KOPT-K1 (cell line): ENCODE data around the gene LMO7.

ENCODE experiments used
- H3K27ac ChIP-seq: fragments of 200-600 bp; sonication (generic); 2 replicates; pipeline ENCODE4 v1.5.1; 2016; ENCODE audit warnings: antibody characterized with exemption, mild to moderate bottlenecking, low read depth, low read length; ENCODE audit not compliant: poor library complexity, severe bottlenecking
- H3K36me3 ChIP-seq: fragments of 200-600 bp; sonication (generic); 2 replicates; pipeline ENCODE4 v1.5.1; 2017; ENCODE audit warnings: antibody characterized with exemption, mild to moderate bottlenecking, low read length, moderate library complexity; ENCODE audit not compliant: insufficient read depth
- H3K9me3 ChIP-seq: fragments of 200-600 bp; sonication (generic); 2 replicates; pipeline ENCODE4 v1.5.1; 2017; ENCODE audit warnings: antibody characterized with exemption, low read length, mild to moderate bottlenecking; ENCODE audit not compliant: insufficient read depth, poor library complexity, severe bottlenecking

The LMO7 gene

DNA sequence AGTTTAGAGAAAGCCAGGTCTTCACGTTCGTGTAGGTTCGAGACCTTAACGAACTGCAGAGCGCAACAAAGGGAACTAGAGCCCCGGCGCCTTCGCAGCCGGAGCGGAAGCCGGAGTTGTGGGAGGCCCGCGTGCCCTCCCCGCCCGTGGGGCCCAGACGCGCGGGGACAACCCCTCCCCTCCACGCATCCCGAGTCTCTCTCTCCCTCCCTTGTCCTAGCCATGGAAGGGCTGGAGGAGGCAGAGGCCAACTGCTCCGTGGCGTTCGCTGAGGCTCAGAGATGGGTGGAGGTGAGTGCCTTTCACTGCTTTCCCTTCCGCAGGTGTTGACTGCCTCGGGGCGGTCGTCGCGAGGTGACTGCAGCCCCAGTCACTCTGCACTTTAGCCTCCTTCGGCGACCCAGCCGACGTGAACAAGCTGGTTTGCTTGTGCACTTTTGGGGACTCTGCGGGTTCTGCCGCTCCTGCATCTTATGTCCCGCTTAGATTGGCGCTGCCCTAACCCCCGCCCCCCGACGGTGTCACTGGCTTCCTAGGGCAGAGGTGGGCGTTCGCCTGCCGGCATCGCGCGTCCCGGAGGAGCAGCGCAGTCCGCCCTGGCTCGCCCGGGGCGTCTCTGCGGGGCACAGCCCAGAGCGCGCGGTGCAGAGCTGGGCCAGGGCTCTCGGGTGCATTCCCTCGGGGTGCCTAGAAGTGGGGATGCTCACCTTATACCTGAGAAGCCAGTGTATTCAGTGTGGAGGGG, 478 bp downstream of the LMO7 start:
- no peaks in the 10 kb centered on the region for H3K36me3 ChIP-seq
- H3K27ac ChIP-seq, result peak overlapping the region; percentile 57
- H3K9me3 ChIP-seq, result no peaks in the 10 kb centered on the region

DNA sequence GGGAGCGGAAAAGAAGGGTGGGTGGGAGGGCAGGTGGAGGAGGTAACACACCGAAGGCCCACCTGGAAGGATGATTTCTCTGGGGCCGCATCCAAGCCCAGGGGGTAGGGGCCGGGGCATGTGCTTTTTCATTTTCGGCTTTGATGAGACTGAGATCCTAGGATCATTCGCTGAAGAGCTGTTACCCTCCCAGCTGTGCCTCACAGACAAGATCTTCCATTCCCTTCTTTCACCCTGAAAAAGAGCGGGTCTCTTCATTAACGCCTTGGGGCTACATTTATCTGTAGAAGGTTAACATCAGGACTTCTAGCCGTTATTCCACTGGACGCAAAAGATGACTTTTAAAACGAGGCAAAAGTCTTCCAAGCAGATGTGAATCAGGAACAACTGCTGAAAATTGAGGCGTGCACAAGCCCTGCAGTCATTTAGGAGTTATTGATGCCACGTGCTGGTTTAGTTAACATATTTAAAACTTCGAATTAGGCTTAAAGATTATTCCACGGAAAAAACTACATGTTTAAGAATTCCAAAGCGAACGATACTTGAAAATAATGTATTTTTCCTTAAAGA, 1.1 kb downstream of the LMO7 start:
- no peak overlapping the region for H3K27ac ChIP-seq

DNA sequence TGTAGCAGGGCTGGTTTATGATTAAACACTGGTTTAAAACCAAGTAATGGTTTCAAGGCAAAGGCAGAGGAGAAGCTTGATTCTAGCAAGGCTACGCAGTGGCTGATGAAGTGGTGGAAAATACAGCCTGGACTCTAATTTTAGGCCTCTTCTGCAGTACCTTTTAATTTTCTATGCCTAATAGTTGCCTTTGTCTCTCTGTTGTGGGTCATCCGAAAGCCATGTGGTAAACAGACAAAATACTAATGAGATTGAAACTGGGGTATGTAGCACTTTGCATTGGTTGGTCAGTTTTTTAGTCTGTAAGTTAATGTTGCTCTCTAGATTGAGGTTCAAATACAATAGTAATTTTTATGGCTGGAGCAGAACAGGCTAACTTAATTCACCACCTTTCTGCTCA, 3.3 kb downstream of the LMO7 start:
- Histone ChIP-seq H3K36me3 (no peaks in the 10 kb centered on the region), H3K9me3 (no peaks in the 10 kb centered on the region), H3K27ac (no peak overlapping the region)

More for the DNA sequence above, 1.1 kb downstream of the LMO7 start:
- H3K36me3 ChIP-seq, result no peaks in the 10 kb centered on the region
- H3K9me3 ChIP-seq, result no peaks in the 10 kb centered on the region

DNA sequence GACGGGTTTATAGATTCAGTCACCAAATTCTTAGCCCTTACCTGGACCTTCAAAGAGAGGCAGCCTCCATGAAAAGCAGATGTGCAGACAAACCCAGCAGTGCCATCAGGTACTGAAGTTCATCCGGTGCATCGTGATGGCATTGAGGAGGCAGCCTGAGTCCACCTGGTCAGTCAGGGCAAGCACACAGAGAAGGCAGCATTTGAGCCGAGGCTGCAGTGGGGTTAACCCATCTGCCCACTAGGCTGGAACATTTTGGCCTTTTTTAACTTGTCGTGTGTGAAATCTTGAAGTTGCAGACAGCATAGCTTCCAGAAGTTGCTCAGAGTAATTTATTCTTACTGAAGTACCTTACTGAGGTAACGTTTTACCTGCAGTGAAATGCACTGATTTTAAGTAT, 4.9 kb downstream of the LMO7 start:
- Histone ChIP-seq H3K9me3 (no peaks in the 10 kb centered on the region), H3K36me3 (no peaks in the 10 kb centered on the region), H3K27ac (no peak overlapping the region)

DNA sequence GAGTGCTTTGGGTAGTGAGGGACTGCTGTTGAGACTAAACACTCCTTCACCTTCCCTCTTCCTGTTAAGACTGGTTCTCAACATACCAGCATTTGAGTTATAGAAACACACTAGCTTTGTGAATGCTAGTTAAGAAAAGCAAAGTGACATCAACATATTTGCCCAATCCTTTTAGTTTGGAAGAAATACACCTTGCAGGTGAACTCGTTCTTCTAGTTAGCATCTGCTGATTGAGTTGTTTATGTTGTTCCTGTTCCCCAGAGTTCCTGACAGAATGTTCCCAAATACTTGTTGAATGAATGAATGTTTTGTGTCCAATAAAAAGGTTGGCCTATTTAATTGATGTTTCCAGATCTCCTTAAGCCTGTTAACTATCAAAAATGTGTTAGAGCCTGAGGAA, 7.1 kb downstream of the LMO7 start:
- H3K27ac ChIP-seq, result no peak overlapping the region
- H3K9me3 ChIP-seq, result no peaks in the 10 kb centered on the region
- H3K36me3 ChIP-seq, result no peaks in the 10 kb centered on the region

DNA sequence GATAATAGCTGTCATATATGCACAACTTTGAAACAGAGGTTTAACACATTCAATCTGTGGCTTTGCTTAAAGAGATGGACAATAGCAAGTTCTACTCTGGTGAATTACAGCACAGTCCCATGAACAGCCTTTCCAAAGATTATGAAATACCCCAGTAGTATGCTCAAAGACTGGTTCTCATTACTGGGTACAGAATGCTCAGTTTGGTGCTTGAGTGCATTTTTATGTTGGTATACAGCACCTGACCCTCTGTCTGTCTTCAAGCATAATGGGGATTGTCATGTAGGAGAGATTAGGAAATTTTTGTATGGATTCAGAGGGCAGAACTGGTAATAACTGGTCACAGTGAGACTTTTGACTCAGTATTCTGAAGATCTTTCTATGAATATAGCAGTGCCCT, 7.6 kb downstream of the LMO7 start:
- Histone ChIP-seq H3K9me3 (no peaks in the 10 kb centered on the region), H3K36me3 (no peaks in the 10 kb centered on the region), H3K27ac (no peak overlapping the region)

DNA sequence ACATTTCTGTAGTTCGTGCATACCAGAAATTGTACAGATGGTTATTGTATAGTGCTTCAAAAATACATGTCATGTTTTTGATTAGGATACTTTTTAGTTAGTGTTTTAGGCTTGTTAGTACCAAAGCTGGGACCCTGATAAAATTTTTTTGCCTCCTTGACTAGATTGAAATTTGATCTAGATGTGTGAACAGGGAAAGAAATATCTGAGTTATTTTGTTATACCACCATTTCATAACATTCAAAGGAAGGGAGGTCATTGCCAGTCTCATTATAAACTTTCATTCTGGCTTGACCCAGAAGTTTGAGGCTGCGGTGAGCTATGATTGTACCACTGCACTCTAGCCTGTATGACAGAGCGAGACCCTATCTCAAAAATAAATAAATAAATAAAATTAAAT, 9.0 kb downstream of the LMO7 start:
- no peak overlapping the region for H3K27ac ChIP-seq
- H3K36me3 ChIP-seq, result no peaks in the 10 kb centered on the region
- H3K9me3 ChIP-seq, result no peaks in the 10 kb centered on the region

DNA sequence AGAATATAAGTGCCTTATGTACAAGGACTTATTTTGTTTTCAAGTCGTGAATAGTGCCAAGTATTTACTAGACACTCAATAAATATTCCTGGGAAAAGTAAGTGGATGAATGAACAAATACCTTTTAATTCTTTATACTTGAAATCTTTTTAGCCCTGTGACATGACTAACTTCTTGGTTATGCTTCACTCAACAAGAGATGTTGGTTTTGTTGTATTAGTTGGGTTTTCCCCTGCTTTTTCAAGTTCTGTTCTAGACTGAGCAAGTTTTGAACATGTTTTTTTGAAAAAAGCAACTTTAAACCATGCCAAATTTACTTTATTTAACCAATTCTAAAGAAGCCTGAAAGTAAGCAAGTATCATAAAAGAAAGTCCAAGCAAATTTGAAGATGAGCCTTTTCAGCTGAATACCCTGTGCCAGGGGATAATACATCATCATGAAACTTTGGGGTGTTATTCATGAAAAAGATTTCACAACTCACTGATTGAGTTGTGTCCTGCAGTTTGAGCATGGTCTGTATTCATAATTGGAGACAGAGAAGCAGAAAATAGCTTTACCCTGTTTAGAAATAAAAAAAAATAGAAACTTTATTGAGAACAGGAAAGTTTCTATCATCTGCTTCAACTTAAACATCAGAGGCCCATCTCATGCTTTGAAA, 11.1 kb downstream of the LMO7 start:
- Histone ChIP-seq H3K9me3 (no peaks in the 10 kb centered on the region), H3K36me3 (no peaks in the 10 kb centered on the region)

DNA sequence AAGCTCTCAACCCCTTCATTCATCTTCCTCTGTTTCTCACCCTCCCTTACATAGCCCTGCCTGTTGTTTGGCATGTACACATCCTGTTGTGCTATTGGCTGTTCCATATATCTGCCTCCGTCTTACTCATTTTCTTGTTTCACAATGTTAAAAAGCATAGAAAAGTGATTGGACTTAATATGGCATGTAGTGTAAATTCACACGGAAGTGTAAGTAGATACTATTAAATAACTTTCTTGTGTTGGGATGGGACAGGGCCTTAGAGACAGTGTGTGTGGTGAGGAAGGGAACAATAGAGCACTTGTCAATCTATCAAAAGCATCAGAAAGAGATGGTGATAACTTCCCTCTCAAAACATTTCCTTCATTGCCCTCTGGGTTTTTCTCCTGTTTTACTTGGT, 12.3 kb downstream of the LMO7 start:
- H3K36me3 ChIP-seq, result no peaks in the 10 kb centered on the region
- no peaks in the 10 kb centered on the region for H3K9me3 ChIP-seq
- H3K27ac ChIP-seq, result no peak overlapping the region

More for the DNA sequence above, 11.1 kb downstream of the LMO7 start:
- H3K27ac ChIP-seq, result no peak overlapping the region

DNA sequence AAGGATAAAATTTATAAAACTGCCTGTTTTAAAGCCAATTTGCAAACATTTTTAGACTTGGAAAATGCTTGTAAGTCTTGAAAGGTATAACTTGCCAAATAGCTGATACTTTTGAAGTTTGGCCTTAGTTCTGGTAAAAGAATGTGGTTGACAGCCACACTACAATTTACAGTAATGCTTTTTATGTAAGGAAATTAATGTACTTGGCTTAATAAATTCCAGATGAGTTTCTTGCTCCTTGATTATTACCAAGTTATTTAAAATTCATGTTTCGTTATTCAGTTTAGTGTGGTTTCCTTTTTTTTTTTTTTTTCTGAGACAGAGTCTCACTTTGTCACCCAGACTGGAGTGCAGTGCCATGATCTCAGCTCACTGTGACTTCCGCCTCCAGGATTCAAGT, 14.9 kb downstream of the LMO7 start:
- no peaks in the 10 kb centered on the region for H3K36me3 ChIP-seq
- H3K27ac ChIP-seq, result no peak overlapping the region

DNA sequence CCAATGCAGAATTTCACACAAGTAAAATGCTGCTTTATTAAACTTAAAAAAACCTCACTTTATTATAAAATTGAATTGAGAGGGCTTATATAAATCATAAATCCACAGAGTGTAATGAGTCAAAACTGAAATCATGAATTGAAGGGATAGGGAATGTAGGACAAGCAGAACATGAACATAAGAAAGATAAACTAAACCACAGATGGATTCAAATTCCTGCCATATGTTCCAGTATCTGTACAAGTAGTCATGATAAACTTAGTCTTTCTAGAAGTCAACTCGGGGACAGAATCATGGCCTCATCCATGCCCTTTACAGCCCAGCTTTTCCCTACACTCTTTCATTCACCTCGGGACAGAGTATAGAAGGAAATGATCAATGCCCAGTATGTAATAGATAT, 16.6 kb downstream of the LMO7 start:
- Histone ChIP-seq H3K36me3 (no peaks in the 10 kb centered on the region), H3K27ac (no peak overlapping the region), H3K9me3 (no peaks in the 10 kb centered on the region)

More for the DNA sequence above, 14.9 kb downstream of the LMO7 start:
- no peaks in the 10 kb centered on the region for H3K9me3 ChIP-seq

DNA sequence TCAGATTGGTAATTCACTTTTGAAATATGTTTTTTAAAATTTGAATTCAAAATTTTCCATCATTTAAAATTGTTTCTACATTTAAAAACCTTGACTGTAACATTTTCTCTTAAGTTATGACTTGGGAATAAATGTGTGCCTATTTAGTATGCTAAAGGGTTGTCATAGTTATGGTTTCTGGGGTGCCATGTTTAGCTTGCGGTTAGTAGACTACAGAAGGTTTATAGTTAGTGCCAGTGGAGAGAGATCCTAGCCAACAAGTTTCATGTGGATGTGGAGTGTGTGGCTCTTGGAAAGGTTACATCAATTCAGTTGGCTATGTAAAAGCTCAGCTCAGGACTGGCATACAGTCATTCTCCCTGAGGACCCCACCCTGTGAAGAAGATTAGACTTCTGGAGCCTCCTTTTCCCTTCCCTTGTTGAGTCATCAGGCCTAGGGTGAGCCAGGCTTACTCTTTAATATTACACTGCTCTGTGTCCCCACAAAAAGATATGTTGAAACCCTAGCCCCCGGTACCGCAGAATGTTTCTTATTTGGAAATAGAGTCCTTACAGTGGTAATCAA, 20.4 kb downstream of the LMO7 start:
- Histone ChIP-seq H3K9me3 (no peaks in the 10 kb centered on the region), H3K27ac (no peak overlapping the region), H3K36me3 (no peaks in the 10 kb centered on the region)

DNA sequence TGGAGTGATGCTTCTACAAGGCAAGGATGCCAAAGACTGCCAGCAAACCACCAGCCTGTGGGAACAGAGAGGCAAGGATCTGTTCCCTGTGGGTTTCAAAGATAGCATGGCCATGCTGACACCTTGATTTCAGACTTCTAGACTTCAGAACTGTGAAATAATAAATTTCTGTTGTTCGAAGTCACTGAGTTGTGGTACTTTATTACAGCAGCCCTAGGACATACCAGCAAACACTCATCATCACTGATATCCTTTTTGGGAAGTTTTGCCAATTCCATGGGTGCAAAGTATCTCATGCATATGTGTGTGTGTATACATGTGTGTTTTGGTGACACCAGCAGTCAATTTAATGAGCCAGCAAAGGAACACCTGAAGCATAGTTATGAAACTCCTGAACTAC, 21.0 kb downstream of the LMO7 start:
- Histone ChIP-seq H3K9me3 (no peaks in the 10 kb centered on the region), H3K36me3 (no peaks in the 10 kb centered on the region), H3K27ac (no peak overlapping the region)

DNA sequence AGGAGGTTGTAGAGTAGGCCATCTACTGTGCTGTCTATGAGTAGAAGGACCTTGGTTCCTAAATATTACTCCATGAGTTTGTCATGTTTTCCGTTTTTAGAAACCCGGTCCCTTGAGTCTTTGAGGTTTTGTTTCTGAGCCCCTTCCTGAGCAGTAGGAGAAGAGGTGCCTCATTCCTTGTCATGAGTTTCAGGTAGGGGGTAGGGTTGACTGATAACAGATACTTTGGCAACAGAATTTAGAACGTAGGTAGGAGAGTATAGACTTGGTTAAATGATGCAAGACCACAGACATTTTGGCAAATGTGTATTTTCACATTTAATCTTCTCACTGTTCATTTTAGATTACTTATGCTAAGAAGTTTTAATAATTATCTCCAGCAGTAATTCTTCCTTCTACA, 24.6 kb downstream of the LMO7 start:
- Histone ChIP-seq H3K27ac (no peak overlapping the region), H3K9me3 (no peaks in the 10 kb centered on the region)

DNA sequence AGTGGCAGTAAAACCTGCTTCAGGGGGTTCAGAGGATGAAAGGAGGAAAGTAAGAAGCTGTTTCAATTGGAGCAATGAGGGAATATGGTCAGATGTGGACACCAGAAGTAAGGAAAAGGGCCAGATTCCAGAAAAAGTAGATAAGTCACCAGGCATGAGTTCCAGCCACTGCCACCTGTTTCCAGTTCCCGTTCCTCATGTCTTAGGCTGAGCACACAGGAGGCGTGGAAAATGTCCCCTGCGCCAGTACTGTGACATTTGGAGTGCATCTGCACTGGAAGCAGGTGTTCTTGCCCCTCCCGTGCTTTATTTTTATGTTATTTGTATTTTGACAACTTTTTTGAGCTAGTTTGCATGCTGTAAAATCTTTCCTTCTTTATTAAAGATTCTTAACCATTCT, 25.3 kb downstream of the LMO7 start:
- H3K36me3 ChIP-seq, result no peaks in the 10 kb centered on the region
- no peak overlapping the region for H3K27ac ChIP-seq
- H3K9me3 ChIP-seq, result no peaks in the 10 kb centered on the region

More for the DNA sequence above, 24.6 kb downstream of the LMO7 start:
- H3K36me3 ChIP-seq, result no peaks in the 10 kb centered on the region
